Astrocyte of the cerebellum (primary cell): ENCODE measurements around the gene TMED6.

Experiments
- DNase-seq: peaks from one replicate; pipeline ENCODE4 v3.0.0-alpha.2; 2011; ENCODE audit warnings: low read depth
- H3K4me3 ChIP-seq: 2 replicates; pipeline ENCODE4 v1.5.1; 2011; ENCODE audit warnings: mild to moderate bottlenecking, low read depth, low read length, moderate library complexity
- in situ Hi-C: cut with HindIII; loops from 2 replicates; pipeline ENCODE4 v1.10.0; 2017; ENCODE audit warnings: low sequenced_read_pairs
- TF ChIP-seq, protein P1 (sequence below): IDR thresholded peaks from 2 replicates; pipeline ENCODE4 v1.5.1; 2012; ENCODE audit warnings: low read length, low read depth, moderate library complexity, mild to moderate bottlenecking; ENCODE audit errors: missing control alignments

The TMED6 gene

DNA sequence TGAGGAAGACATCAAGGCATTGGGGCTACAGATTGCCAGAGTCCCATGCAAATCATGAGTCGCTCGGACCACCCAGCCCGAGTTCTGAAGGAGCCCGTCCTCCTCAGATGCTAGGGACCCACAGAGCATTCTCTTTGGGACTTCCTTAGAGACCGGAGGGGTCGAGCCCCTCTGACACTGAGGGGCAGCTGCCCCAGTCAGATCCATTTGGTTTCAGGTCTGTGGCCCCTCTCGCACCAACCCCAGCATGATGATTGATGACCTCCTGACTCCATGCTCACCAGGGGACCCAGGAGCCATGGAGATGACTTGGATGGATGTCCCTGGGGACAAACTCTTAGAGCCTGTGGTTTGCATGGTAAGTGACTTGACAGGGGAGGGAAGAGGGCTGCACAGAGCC lies 29.2 kb downstream of the TMED6 start:
- TF ChIP-seq, protein P1, sequence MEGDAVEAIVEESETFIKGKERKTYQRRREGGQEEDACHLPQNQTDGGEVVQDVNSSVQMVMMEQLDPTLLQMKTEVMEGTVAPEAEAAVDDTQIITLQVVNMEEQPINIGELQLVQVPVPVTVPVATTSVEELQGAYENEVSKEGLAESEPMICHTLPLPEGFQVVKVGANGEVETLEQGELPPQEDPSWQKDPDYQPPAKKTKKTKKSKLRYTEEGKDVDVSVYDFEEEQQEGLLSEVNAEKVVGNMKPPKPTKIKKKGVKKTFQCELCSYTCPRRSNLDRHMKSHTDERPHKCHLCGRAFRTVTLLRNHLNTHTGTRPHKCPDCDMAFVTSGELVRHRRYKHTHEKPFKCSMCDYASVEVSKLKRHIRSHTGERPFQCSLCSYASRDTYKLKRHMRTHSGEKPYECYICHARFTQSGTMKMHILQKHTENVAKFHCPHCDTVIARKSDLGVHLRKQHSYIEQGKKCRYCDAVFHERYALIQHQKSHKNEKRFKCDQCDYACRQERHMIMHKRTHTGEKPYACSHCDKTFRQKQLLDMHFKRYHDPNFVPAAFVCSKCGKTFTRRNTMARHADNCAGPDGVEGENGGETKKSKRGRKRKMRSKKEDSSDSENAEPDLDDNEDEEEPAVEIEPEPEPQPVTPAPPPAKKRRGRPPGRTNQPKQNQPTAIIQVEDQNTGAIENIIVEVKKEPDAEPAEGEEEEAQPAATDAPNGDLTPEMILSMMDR = no peak
- in situ Hi-C loops = no loop called here
- H3K4me3 ChIP-seq = no peak overlapping the region
- no peak for DNase-seq

DNA sequence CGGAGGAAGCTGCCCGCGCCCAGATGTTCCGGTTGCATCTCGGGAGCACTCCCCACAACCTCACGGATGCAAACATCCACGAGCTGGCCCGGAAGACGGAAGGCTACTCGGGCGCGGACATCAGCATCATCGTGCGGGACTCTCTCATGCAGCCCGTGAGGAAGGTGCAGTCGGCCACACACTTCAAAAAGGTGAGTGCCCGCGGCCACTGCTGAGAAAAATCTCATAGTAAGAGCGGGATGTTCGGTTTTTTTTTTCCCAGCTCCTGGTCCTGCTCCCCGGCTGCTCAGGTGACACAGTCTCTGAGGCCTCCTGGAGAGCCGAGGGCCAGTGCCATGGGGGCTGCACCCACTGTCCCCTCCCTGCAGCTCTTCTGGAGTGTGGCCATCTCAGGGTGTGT lies 30.5 kb downstream of the TMED6 start:
- in situ Hi-C loops = no loop called here
- no peak overlapping the region for H3K4me3 ChIP-seq
- no peak for DNase-seq
- TF ChIP-seq, protein P1 = no peak

DNA sequence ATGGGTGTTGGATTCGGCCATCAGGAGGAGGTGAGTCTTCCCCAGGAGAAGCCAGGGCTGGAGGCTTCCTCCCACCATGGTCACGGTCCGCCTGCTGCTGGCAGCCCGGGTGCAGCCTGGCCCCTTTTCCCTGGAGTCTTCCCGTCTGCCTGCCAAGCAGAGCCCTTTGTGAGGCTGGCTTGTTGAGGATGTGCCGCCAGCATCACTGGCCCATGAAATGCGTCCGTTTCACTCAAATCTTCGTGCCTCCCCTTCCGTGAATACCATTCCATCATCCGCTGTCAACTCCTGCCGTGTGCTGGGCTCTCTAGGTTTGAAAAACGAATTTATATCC lies 30.9 kb downstream of the TMED6 start:
- in situ Hi-C loops = no loop called here
- H3K4me3 ChIP-seq = no peak overlapping the region
- TF ChIP-seq, protein P1 = no peak
- no peak for DNase-seq

DNA sequence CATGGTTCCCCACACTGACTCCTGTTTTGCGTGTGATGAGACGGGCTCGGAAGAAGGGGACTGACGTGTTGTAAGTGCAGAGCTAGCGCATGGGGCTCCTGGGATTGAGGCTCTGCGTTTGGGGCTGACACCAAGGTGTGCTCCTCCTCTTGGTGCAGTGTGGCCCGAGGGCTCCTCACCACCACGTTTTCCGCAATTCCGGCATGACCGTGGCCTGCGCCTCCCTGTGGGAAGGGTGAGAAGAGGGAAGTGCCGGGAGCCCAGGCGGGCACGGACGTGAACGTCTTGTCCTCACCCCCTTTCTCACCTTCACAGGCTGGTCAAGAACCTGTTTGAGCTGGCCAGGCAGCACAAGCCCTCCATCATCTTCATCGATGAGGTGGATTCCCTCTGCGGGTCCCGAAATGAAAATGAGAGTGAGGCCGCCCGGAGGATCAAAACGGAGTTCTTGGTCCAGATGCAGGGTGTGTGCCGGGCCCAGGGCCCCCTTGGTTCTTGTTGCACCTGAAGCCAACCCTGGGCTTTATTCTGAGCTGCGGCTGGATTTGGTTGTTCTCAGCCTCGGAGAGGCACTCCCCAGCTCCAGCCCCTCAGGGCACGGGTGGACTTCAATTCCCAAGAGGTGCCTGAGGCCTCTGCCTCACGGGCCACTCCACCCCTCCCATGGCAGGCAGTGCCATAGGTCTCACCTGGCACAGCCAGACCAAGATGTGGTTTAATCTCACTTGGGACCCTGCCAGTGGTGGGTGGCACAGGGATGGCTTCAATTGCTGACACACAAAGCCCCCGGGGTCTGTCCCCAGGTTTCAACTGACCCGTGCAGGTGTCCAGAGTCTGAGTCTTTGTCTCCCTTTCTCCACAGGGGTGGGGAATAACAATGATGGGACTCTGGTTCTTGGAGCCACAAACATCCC lies 31.5 kb downstream of the TMED6 start:
- in situ Hi-C loops = no loop called here
- no peak for DNase-seq
- TF ChIP-seq, protein P1 = no peak
- no peak overlapping the region for H3K4me3 ChIP-seq

DNA sequence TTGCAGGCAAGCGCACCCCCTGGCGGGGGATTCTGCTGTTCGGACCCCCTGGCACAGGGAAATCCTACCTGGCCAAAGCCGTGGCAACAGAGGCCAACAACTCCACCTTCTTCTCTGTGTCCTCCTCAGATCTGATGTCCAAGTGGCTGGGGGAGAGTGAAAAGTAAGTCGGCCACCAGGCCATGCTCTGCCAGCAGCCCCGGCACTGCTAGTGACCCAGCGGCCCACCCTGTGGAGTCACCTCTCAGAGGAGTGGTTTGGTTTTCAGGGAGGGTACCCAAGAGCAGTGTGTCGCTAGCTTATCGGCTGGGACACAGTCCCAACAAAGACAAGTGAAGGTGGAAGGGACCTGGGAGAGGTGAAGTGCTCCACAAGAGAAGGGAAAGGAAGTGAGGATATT lies 32.2 kb downstream of the TMED6 start:
- H3K4me3 ChIP-seq = no peak overlapping the region
- TF ChIP-seq, protein P1 = no peak
- in situ Hi-C loops = no loop called here
- no peak for DNase-seq

DNA sequence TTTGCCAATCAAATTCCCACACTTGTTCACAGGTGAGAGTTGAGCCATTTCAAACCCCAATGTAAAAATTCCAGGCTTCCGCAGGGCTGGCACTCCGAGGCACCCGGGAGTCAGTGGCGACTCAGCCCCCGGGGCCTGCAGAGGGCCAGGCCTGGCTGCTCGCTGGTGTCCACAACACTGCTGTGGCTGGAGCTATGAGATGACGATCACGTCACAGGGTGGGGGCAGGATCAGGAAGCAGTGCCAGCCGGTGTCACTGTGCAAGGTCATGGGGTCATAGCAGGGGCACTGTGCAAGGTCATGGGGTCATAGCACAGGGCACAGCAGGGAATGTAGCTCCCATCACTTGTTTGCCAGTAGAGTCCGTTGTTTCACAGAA lies 32.7 kb downstream of the TMED6 start:
- DNase-seq = no peak
- in situ Hi-C loops = no loop called here
- TF ChIP-seq, protein P1 = no peak
- H3K4me3 ChIP-seq = no peak overlapping the region
